ENCODE data around the gene UBE2U. TPM values are rescaled to one million over a fixed set of nuclear protein-coding genes. Genes with fewer than 3 reads are reported as not detected.

The UBE2U gene, protein sequence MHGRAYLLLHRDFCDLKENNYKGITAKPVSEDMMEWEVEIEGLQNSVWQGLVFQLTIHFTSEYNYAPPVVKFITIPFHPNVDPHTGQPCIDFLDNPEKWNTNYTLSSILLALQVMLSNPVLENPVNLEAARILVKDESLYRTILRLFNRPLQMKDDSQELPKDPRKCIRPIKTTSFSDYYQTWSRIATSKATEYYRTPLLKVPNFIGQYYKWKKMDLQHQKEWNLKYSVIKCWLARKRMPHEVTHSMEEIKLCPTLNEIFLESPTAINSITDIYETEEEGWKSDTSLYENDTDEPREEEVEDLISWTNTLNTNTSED
- under 1 TPM in 1 of 8 experiments, not detected in 7; 0.47 TPM for total RNA-seq

DNA sequence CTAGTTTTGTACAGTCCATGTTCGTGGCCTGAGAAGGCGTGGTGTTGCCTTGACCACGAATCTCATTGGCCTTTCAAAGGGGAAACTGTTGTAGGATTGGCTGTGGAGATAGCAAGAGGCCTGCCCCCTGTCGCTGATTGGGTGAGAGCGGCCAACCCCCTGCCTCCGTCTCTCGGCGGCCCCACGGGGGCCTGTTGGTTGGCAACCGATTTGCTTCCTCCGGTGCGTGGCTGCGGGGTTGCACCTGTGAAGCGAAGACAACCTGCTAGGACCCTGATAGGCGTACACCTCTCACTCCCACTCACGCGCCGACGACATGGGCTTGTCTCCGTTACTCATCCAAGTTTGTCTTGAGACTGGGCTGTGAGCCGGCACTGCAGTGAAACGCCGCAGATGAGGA lies at the start of gene UBE2U:
Gene UBE2U, plus strand, starts transcription at position 204 of the 400 bp plus-strand sequence. CDS start 428 bp downstream, outside the sequence.
- Histone ChIP-seq H3K4me3 (no peak within 1 kb of the TSS), H3K4me1 (replicated peaks in 1 of 2) (no peaks in the 10 kb centered on the region), H3K27ac (no peak within 1 kb of the TSS)
- 85 to 100% (median 94%) methylated on average over 3 to 20 of the region's 23 CpGs; no CpG with 5 or more reads in 4 of the 10 experiments for WGBS, 10 experiments
- in situ Hi-C loops (cut with MboI; ENCODE audit: low pct_unique_long_range_greater_than_20kb in 2 of 9, low sequenced_read_pairs in 9 of 9, unreplicated experiment in 9 of 9), result no loop called here
- no peak for ATAC-seq (replicated peaks in 6 of 8)

DNA sequence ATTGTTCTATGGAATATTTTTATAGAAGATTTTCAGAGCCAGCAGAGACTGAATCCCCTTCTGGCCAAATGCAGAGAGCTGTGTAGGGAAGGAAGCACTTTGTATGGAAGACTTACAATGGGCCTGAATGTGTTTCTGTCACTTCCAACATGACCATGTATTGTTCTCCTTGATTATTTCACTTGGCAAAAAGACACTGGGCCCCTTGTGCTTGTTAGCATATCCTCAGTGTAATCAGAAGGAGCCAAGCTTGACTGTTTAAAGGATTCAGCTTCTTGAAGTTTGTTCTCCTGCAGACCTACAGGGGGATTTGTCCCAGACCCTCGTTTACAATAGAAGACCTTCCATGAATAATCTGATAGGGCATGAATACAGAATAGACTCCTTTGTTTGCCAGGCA lies 48.1 kb upstream of the UBE2U start:
- in situ Hi-C loops (cut with MboI; ENCODE audit: low pct_unique_long_range_greater_than_20kb in 2 of 9, low sequenced_read_pairs in 9 of 9, unreplicated experiment in 9 of 9), result no loop called here
- 0 to 71% (median 28%) methylated on average over 1 of the region's 1 CpG; no CpG with 5 or more reads in 5 of the 10 experiments for WGBS, 10 experiments
- peak in 3 of 8 experiments; percentile 23 to 54 (median 27) for ATAC-seq (replicated peaks in 6 of 8)
- no peak overlapping the region for H3K27ac ChIP-seq
- H3K4me1 ChIP-seq (replicated peaks in 1 of 2), result no peaks in the 10 kb centered on the region
- H3K4me3 ChIP-seq, result no peak overlapping the region

DNA sequence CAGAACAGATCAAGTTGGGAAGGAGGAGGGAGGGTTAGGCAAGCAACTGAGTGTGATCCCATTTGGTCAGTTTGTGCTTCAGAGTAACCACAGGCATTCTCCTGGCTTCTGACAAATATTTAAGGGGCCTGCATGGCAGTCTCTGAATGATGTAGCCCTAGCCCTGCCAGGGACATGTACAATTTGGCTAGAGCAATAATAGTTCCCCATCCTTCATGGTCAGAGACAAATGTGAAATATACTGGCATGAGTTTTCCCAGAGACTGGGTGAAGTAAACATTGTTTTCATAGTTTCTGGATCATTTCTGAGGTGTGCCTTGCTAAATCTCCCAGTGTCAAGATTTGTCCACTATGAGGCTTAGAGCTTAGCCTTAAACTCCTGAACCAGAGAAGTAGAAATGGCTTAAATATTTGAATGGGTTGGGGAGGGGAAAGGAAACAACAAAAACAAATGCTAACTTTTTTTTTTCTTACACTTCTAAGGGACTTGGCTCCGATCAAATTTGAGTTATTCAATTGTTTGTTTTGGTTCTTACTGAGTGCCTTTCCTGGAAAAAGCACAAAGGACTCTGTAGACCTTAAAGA lies 42.0 kb upstream of the UBE2U start:
- Histone ChIP-seq H3K4me3 (no peak overlapping the region), H3K27ac (no peak overlapping the region), H3K4me1 (replicated peaks in 1 of 2) (no peaks in the 10 kb centered on the region)
- peak in 1 of 8 experiments; percentile 63 for ATAC-seq (replicated peaks in 6 of 8)
- 11 to 100% (median 82%) methylated on average over 1 of the region's 1 CpG; no CpG with 5 or more reads in 1 of the 10 experiments for WGBS, 10 experiments
- in situ Hi-C loops (cut with MboI; ENCODE audit: low pct_unique_long_range_greater_than_20kb in 2 of 9, low sequenced_read_pairs in 9 of 9, unreplicated experiment in 9 of 9), result no loop called here

DNA sequence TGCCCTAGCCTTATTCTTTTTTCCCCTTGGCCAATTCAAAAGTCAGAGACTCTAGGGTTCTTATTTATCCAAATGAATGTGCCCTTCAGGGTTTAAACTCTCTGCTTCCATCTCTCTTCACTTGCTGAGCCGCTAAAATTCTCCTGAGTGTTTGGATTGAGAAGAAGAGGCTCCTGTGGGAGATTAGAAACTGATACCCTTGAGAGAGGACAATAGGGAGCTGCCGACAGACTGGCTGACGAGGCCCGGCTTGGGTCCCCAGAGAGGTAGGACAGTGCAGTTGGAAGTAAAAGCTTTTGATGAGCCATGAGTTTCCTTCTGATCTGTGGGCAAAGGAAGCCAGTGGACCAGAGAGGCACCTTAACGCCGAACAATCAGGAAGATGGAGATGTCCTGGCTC lies 41.3 kb upstream of the UBE2U start:
- Histone ChIP-seq H3K4me1 (replicated peaks in 1 of 2) (no peaks in the 10 kb centered on the region), H3K4me3 (no peak overlapping the region), H3K27ac (no peak overlapping the region)
- ATAC-seq (replicated peaks in 6 of 8), result no peak
- in situ Hi-C loops (cut with MboI; ENCODE audit: low pct_unique_long_range_greater_than_20kb in 2 of 9, low sequenced_read_pairs in 9 of 9, unreplicated experiment in 9 of 9), result no loop called here
- WGBS, 10 experiments, result 83 to 100% (median 90%) methylated on average over 2 to 6 of the region's 6 CpGs; no CpG with 5 or more reads in 1 of the 10 experiments

DNA sequence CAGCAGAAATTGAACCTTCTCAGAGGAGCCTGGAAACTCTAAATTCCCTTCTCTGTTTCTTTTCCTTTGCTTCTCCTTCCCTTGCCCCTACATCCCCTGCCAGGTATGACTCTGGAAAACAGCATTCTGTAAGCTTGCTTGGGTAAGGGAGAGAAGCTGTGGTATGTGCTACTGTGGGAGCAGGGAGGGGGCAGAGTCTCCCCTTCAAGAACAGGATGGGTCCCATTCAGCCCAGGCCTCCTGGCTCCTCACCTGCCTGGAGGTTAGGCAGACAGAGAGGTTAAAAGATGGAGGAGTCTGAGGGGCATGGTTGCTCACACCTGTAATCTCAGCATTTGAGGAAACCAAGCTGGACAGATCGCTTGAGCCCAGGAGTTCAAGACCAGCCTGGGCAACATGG lies 40.6 kb upstream of the UBE2U start:
- 100% methylated on average over 1 of the region's 1 CpG; no CpG with 5 or more reads in 8 of the 10 experiments for WGBS, 10 experiments
- Histone ChIP-seq H3K4me1 (replicated peaks in 1 of 2) (no peaks in the 10 kb centered on the region), H3K27ac (no peak overlapping the region), H3K4me3 (no peak overlapping the region)
- in situ Hi-C loops (cut with MboI; ENCODE audit: low pct_unique_long_range_greater_than_20kb in 2 of 9, low sequenced_read_pairs in 9 of 9, unreplicated experiment in 9 of 9), result no loop called here
- ATAC-seq (replicated peaks in 6 of 8), result no peak

DNA sequence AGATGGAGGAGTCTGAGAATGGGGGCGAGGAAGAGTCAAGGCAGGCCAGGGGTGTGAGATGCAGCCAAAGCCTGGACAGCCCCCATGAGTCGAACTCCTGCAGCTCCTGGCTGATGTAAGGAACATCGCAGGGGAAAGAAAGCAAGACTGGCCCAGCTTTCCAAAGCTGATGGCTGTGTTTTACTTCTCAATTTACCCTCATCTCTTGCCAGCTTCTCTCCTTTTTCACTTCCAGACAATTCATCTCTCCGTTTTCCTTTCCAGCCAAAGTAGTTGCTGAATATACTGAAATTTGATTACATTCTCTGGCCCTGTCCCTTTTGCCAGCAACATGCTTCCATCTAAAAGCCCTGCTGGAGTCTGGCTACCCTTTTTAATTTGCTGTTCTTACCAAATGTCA lies 40.0 kb upstream of the UBE2U start:
- Histone ChIP-seq H3K4me1 (replicated peaks in 1 of 2) (no peaks in the 10 kb centered on the region), H3K27ac (no peak overlapping the region), H3K4me3 (no peak overlapping the region)
- WGBS, 10 experiments, result 17 to 96% (median 80%) methylated on average over 1 to 4 of the region's 4 CpGs; no CpG with 5 or more reads in 1 of the 10 experiments
- no peak for ATAC-seq (replicated peaks in 6 of 8)
- in situ Hi-C loops (cut with MboI; ENCODE audit: low pct_unique_long_range_greater_than_20kb in 2 of 9, low sequenced_read_pairs in 9 of 9, unreplicated experiment in 9 of 9), result no loop called here

DNA sequence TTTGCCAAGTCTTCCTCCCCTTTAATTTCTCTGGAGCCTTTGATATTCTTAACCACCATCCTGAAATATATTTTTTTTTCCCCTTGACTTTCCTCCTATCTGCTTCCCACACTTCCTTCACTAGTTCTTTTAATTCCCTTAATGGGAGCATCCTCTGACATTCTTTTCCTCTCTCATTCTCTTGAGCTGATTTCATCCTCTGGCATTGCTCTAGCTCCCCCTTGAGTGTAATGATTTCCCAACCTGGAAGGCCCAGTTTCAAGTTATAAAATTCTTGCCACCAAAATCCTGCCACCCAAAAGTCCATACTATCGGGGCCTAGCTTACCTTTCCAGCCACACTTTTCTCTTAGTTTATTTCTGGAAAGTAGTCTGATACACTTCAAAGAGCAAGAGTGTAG lies 39.5 kb upstream of the UBE2U start:
- Histone ChIP-seq H3K4me1 (replicated peaks in 1 of 2) (no peaks in the 10 kb centered on the region), H3K4me3 (no peak overlapping the region), H3K27ac (no peak overlapping the region)
- in situ Hi-C loops (cut with MboI; ENCODE audit: low pct_unique_long_range_greater_than_20kb in 2 of 9, low sequenced_read_pairs in 9 of 9, unreplicated experiment in 9 of 9), result no loop called here
- ATAC-seq (replicated peaks in 6 of 8), result peak in 2 of 8 experiments; percentile 29 to 32
- WGBS, 10 experiments, result 14 to 100% (median 89%) methylated on average over 1 of the region's 1 CpG; no CpG with 5 or more reads in 1 of the 10 experiments

DNA sequence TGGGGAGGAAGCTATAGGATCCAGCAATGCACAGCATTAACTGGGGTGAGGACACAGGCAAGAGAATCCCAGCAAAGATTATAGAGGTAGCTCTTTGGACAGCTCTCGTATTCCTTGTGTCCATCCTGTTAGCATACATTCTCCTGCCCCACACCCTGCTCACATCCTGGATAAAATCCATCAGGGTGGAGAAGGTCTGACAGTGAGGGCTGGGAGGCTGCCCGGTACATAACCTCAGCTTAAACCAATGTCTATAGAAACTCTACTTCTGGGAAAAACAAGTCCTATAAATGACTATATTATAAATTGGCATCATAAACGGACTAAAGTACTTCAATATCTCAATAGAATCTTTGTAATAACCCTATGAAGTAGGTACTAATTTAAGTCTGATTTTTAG lies 36.8 kb upstream of the UBE2U start:
- in situ Hi-C loops (cut with MboI; ENCODE audit: low pct_unique_long_range_greater_than_20kb in 2 of 9, low sequenced_read_pairs in 9 of 9, unreplicated experiment in 9 of 9), result no loop called here
- 40 to 96% (median 72%) methylated on average over 1 to 3 of the region's 3 CpGs; no CpG with 5 or more reads in 1 of the 10 experiments for WGBS, 10 experiments
- H3K27ac ChIP-seq, result no peak overlapping the region
- peak in 2 of 8 experiments; percentile 41 to 82 for ATAC-seq (replicated peaks in 6 of 8)
- no peaks in the 10 kb centered on the region for H3K4me1 ChIP-seq (replicated peaks in 1 of 2)
- no peak overlapping the region for H3K4me3 ChIP-seq

DNA sequence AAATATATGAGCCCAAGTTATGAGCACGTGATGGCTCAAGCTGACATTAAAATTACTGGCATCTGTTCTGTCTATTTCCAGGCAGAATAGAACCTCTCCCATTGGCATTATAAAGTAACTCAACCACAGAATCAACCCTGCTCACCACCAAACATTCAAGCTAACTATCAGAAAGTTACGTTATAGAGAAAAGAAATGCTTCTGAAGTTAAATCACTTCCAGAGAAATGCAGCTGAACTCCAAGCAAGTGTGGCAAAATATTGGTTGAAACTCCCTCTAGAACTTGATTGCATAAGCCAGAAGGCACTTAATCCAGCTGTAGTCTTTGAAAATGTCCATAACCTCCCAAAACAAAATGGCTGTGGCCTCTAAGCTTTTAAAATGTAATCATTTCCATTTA lies 36.2 kb upstream of the UBE2U start:
- Histone ChIP-seq H3K27ac (no peak overlapping the region), H3K4me1 (replicated peaks in 1 of 2) (no peaks in the 10 kb centered on the region), H3K4me3 (no peak overlapping the region)
- in situ Hi-C loops (cut with MboI; ENCODE audit: low pct_unique_long_range_greater_than_20kb in 2 of 9, low sequenced_read_pairs in 9 of 9, unreplicated experiment in 9 of 9), result no loop called here
- ATAC-seq (replicated peaks in 6 of 8), result peak in 2 of 8 experiments; percentile 17 to 18
- 0 to 100% (median 63%) methylated on average over 1 to 2 of the region's 2 CpGs; no CpG with 5 or more reads in 1 of the 10 experiments for WGBS, 10 experiments

DNA sequence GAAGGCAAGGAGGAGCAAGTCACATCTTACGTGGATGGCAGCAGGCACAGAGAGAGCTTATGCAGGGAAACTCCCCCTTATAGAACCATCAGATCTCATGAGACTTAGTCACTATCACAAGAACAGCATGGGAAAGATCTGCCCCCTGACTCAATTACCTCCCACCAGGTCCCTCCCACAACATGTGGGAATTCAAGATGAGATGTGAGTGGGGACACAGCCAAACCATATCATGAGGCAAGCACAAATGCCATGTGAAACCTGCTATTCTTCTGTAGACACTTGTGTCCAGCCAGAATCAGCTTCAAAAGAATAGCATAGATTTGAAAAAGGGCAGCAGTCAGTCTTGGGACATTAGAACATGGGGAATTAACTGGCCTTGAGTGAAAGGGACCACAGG lies 32.2 kb upstream of the UBE2U start:
- 86 to 100% (median 100%) methylated on average over 1 of the region's 1 CpG; no CpG with 5 or more reads in 7 of the 10 experiments for WGBS, 10 experiments
- no peaks in the 10 kb centered on the region for H3K4me1 ChIP-seq (replicated peaks in 1 of 2)
- H3K27ac ChIP-seq, result no peak overlapping the region
- ATAC-seq (replicated peaks in 6 of 8), result peak in 1 of 8 experiments; percentile 22
- in situ Hi-C loops (cut with MboI; ENCODE audit: low pct_unique_long_range_greater_than_20kb in 2 of 9, low sequenced_read_pairs in 9 of 9, unreplicated experiment in 9 of 9), result no loop called here
- H3K4me3 ChIP-seq, result no peak overlapping the region

DNA sequence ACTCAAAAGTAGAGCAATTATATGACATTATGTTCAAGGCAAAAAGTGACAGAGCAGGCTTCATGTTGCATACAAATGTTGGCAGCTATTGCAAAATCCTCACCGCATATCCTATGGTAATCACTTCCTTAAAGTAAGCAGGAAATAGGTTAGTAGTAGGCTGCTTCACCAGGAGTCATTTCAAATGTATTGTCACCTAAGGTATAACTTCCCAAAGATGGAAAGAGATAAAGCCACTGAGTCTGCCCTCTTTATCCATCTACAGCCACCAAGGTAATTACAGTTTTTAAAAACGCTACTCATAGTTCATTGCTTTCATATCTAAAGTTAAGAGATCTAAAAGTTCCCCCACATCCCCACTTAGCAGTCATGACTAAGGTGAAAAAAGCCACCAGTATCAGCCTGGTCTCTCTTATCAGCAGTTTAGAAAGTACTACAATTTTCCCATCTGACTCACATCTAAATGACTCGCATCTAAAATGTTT lies 31.6 kb upstream of the UBE2U start:
- 10 to 100% (median 72%) methylated on average over 1 to 3 of the region's 3 CpGs for WGBS, 10 experiments
- Histone ChIP-seq H3K27ac (no peak overlapping the region), H3K4me3 (no peak overlapping the region), H3K4me1 (replicated peaks in 1 of 2) (no peaks in the 10 kb centered on the region)
- in situ Hi-C loops (cut with MboI; ENCODE audit: low pct_unique_long_range_greater_than_20kb in 2 of 9, low sequenced_read_pairs in 9 of 9, unreplicated experiment in 9 of 9), result no loop called here
- peak in 3 of 8 experiments; percentile 68 to 79 (median 77) for ATAC-seq (replicated peaks in 6 of 8)

DNA sequence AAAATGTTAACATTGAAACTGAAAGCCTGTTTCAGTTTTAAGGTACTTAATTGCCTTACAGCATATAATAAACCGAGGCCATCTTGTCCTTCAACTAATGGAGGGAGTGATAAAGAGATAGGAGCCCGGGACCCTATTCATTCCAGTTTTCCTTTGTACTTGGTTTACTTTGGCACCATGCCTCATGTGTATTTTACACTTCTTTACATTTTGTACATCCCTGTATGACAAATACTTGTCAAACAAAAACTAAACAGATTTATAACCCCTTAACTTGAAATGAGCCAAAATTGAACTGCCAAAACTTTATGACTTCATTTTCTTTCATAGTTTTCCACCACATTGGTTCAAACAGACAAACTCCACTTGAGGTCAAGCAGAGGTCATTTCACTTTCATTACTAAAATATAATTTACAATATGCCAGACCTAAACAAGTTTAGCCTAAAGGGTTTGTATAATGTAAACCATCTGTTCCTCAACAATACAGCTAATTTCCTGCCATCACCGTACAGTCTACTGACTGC lies 30.9 kb upstream of the UBE2U start:
- in situ Hi-C loops (cut with MboI; ENCODE audit: low pct_unique_long_range_greater_than_20kb in 2 of 9, low sequenced_read_pairs in 9 of 9, unreplicated experiment in 9 of 9), result no loop called here
- peak in 3 of 8 experiments; percentile 25 to 87 (median 36) for ATAC-seq (replicated peaks in 6 of 8)
- WGBS, 10 experiments, result 0 to 100% (median 56%) methylated on average over 1 to 3 of the region's 3 CpGs; no CpG with 5 or more reads in 1 of the 10 experiments
- H3K4me1 ChIP-seq (replicated peaks in 1 of 2), result no peaks in the 10 kb centered on the region
- no peak overlapping the region for H3K4me3 ChIP-seq
- no peak overlapping the region for H3K27ac ChIP-seq

DNA sequence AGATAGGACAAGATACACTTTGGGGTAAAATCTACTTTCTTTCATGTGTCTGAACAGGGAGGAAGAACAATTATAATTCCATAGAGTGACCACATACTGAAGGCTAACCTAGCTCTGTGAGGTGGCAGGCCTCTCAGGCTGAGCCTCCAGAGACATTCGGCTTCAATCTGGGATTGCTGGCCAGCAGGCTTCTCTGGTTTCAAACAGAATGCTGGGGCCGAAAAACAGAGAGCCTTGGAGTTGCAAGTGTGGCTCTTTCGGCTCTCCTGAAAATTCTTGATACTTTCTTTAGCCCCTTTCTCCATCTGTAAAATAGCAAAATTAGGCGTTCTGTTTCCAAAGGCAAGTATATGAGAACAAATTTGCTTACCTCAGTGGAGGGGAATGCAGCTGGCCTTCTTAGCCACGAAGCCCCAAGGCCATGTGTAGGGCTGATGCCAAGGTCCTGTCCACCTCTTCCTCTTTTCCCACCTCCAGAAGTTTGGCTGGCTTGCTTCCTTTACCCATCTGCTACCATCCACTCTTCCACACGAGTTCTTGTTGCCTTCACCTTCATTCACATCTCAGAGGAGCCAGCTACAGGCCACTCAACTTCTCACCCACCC lies 30.0 kb upstream of the UBE2U start:
- no peak overlapping the region for H3K27ac ChIP-seq
- 20 to 100% (median 90%) methylated on average over 1 to 6 of the region's 6 CpGs; no CpG with 5 or more reads in 2 of the 10 experiments for WGBS, 10 experiments
- in situ Hi-C loops (cut with MboI; ENCODE audit: low pct_unique_long_range_greater_than_20kb in 2 of 9, low sequenced_read_pairs in 9 of 9, unreplicated experiment in 9 of 9), result no loop called here
- no peak for ATAC-seq (replicated peaks in 6 of 8)
- H3K4me1 ChIP-seq (replicated peaks in 1 of 2), result no peaks in the 10 kb centered on the region
- H3K4me3 ChIP-seq, result no peak overlapping the region

Data from motor neuron (in vitro differentiated cells).